ENCODE measurements around the gene COL5A2. TPM values are rescaled to one million over a fixed set of nuclear protein-coding genes. Genes with fewer than 3 reads are reported as not detected.

COL5A2 gene
- total RNA-seq = 438 to 472 TPM (median 459 TPM) in 3 replicates

DNA sequence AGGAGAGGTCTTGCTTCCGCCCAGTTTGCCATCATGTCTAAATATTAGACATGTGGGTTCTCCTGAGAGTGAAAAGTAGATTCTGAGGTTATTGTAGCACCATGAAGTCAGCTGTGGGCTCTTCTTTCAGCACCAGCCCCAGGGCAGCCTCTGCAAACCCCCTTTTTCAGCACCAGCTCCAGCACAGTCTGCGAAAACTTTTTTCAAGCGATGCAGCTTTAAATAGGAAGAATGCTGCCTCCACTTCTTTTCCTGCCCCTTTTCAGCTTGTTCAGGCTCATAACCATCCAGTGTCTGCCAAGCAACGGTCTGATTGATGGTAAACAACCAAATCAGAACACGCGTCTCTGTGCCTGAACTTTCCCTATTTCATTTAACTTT is at the start of gene COL5A2:
Gene COL5A2 (minus strand): TSS at position 192 of the 381 bp plus-strand sequence. CDS start 157 bp downstream, at position 35.
- TF ChIP-seq, protein P1, sequence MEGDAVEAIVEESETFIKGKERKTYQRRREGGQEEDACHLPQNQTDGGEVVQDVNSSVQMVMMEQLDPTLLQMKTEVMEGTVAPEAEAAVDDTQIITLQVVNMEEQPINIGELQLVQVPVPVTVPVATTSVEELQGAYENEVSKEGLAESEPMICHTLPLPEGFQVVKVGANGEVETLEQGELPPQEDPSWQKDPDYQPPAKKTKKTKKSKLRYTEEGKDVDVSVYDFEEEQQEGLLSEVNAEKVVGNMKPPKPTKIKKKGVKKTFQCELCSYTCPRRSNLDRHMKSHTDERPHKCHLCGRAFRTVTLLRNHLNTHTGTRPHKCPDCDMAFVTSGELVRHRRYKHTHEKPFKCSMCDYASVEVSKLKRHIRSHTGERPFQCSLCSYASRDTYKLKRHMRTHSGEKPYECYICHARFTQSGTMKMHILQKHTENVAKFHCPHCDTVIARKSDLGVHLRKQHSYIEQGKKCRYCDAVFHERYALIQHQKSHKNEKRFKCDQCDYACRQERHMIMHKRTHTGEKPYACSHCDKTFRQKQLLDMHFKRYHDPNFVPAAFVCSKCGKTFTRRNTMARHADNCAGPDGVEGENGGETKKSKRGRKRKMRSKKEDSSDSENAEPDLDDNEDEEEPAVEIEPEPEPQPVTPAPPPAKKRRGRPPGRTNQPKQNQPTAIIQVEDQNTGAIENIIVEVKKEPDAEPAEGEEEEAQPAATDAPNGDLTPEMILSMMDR (IDR thresholded peaks at IDR 0.05; ENCODE audit: unreplicated experiment) = no peak
- Mint-ChIP-seq H3K4me3 (peak within 1 kb of the TSS; percentile 87), H3K36me3 (peaks cover 2% of the 10 kb centered on the region), H3K27ac (peak within 1 kb of the TSS; percentile 97), H3K27me3 (ENCODE audit: low read depth) (no peaks in the 10 kb centered on the region), H3K4me1 (peaks cover 47% of the 10 kb centered on the region), H3K9me3 (peaks cover 2% of the 10 kb centered on the region)
- peak in 1 of 2 experiments; percentile 58 for DNase-seq (ENCODE audit: low spot score in 2 of 2, unreplicated experiment in 2 of 2)

DNA sequence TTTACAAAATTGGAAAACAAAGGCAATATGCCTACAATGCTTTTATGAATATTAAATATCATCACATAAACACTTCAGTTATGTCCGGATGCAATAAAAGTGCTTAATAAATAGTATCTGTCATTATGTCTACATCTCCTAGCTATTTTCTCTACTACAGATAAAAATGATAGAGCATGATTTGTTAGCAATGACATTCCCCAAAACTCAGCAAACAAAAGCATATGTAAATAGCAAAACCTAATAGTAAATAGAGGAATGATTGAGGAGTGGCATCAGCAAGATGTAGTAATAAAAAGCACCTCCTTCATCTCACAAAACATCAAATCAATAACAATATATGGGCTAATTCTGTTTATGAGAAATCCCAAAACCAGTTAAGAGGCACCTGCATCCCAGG is 46.5 kb upstream of the COL5A2 start:
- Mint-ChIP-seq H3K9me3 (peaks cover 27% of the 10 kb centered on the region), H3K27me3 (ENCODE audit: low read depth) (no peaks in the 10 kb centered on the region)
- TF ChIP-seq, protein P1 (IDR thresholded peaks at IDR 0.05; ENCODE audit: unreplicated experiment) = no peak

DNA sequence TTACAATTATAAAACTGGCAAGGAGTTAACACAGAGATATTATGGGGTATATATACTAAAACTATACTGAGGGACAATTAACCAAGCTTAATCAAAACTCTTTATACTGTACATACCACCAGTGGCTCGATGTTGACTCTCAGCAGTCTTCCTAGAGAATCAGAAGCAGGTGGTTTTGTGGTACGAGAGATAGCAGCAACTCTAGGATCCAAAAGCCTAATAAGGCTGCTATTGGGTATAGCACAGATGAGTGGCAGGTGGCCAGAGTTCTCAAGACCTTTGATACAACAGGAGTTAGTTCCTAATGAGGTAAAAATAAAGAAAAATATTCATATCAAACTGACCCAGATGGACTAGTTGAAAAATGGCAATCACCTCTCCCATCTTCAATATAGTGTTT is 45.5 kb upstream of the COL5A2 start:
- TF ChIP-seq, protein P1 (IDR thresholded peaks at IDR 0.05; ENCODE audit: unreplicated experiment) = no peak
- Mint-ChIP-seq H3K27ac (no peak overlapping the region), H3K4me3 (no peak overlapping the region), H3K27me3 (ENCODE audit: low read depth) (no peaks in the 10 kb centered on the region), H3K36me3 (peaks cover 9% of the 10 kb centered on the region), H3K9me3 (peaks cover 27% of the 10 kb centered on the region), H3K4me1 (peaks cover 7% of the 10 kb centered on the region)
- no peak for DNase-seq (ENCODE audit: low spot score in 2 of 2, unreplicated experiment in 2 of 2)

More for the DNA sequence above, 46.5 kb upstream of the COL5A2 start:
- no peak overlapping the region for H3K4me3 Mint-ChIP-seq
- H3K4me1 Mint-ChIP-seq = peaks cover 5% of the 10 kb centered on the region
- H3K27ac Mint-ChIP-seq = no peak overlapping the region
- no peak for DNase-seq (ENCODE audit: low spot score in 2 of 2, unreplicated experiment in 2 of 2)
- H3K36me3 Mint-ChIP-seq = peaks cover 9% of the 10 kb centered on the region

DNA sequence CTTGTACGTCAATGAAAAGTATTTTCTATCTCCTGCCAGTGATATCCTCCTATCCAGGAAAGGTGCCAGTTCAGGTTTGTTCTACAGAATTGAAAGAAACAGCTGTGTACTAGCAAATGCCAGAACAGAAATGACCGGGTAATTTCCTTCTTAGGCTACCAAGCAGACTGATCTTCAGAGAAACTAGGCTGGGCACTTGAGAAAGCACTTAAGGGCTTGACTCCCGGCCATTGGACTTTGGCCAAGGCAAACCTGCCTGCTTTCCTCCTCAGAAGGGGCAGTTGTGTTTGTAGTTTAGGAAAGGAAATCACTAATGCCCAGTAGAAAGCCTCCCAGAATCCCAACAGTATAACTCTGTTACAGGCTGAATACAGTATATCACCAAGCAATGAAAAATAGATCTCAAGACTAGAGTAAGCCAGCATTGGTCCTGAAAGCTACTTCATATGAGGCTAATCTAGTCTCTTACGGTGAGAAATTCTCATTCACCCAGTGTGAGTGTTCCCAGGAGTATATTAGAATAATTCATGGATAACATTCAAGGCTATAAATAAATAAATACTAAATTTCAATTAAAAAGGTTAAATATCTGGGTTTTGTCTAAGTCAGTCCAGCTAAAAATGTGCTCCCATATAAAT is 43.0 kb upstream of the COL5A2 start:
- Mint-ChIP-seq H3K4me1 (peaks cover 16% of the 10 kb centered on the region), H3K36me3 (peaks cover 3% of the 10 kb centered on the region), H3K27ac (no peak overlapping the region), H3K9me3 (peaks cover 10% of the 10 kb centered on the region), H3K27me3 (ENCODE audit: low read depth) (no peaks in the 10 kb centered on the region), H3K4me3 (no peak overlapping the region)
- DNase-seq (ENCODE audit: low spot score in 2 of 2, unreplicated experiment in 2 of 2) = no peak
- TF ChIP-seq, protein P1 (IDR thresholded peaks at IDR 0.05; ENCODE audit: unreplicated experiment) = no peak

DNA sequence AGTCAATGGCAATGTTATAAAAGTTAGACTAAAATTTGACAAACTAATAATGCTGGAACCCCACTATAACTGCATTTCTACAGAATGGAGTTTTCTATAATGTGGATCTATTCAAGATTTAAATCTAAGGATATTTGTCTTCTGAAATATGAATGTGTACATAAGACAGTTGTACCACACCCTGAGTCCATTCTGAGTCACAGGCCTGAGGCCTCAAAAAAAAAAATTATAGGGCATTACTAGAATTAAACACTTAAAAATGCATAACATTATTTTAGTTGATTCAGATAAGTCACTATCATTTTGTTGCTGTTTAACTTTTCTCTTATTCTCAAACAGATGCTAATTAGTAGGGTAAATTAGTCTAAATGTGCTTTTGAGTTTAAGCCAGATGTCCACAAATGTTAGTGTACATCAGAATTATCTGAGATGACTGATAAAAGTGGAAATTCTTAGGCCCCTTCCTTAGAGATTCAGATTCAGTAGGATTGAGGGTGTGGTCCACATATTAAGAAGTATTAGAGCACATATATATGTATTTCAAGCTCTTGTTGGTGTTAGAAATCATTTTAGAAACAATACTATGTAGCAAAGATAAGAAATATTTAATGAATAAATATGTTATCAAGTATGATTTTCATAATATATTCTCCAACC is 42.4 kb upstream of the COL5A2 start:
- Mint-ChIP-seq H3K27ac (no peak overlapping the region), H3K4me1 (peaks cover 17% of the 10 kb centered on the region), H3K9me3 (peaks cover 3% of the 10 kb centered on the region), H3K36me3 (no peaks in the 10 kb centered on the region), H3K27me3 (ENCODE audit: low read depth) (no peaks in the 10 kb centered on the region), H3K4me3 (no peak overlapping the region)
- TF ChIP-seq, protein P1 (IDR thresholded peaks at IDR 0.05; ENCODE audit: unreplicated experiment) = no peak
- no peak for DNase-seq (ENCODE audit: low spot score in 2 of 2, unreplicated experiment in 2 of 2)

All from mesothelial cell of epicardium (in vitro differentiated cells).